Activated gamma-delta T cell treated with Interleukin-2 at 50 U/mL for 16 hours (primary cell): Measurements from ENCODE around the gene YWHAB.
"Not testable (repeated sequence)": the region's sequence is repeated elsewhere in the genome, so short reads cannot be mapped to it uniquely, and the experiment has no call there.

Experiments used
- DNase-seq: peaks from one replicate; pipeline ENCODE4 v3.0.0-alpha.2; 2020

Gene YWHAB

DNA sequence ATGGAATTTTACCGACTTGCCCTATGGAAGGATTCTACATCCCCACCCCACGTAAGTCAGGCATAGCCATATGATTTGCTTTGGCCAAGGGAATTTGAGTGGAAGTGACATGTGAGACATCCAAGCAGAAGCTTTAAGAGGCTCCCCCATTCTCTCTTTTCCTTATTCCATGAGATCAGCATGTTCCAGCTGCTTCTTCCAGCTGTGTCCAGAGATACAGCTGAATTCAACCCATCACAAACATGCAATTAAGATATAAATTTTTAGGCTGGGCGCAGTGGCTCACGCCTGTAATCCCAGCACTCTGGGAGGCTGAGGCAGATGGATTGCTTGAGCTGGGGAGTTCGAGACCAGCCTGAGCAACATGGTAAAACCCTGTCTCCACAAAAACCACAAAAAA lies 16.0 kb upstream of the YWHAB start:
- no peak for DNase-seq

DNA sequence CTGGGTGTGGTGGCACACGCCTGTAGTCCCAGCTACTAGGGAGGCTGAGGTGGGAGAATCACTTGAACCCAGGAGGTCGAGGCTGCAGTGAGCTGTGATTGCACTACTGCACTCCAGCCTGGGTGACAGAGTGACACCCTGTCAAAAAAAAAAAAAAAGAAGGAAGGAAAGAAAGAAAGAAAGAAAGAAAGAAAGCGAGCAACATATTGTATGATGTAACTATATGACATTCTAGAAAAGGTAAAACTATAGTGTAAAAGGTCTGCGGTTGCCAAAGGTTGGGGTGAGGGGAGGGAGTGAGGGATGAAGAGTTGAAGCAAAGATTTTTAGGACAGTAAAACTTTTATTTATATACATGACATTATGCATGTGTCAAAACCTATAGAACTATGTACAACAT lies 3.1 kb upstream of the YWHAB start:
- DNase-seq: not testable (repeated sequence)

DNA sequence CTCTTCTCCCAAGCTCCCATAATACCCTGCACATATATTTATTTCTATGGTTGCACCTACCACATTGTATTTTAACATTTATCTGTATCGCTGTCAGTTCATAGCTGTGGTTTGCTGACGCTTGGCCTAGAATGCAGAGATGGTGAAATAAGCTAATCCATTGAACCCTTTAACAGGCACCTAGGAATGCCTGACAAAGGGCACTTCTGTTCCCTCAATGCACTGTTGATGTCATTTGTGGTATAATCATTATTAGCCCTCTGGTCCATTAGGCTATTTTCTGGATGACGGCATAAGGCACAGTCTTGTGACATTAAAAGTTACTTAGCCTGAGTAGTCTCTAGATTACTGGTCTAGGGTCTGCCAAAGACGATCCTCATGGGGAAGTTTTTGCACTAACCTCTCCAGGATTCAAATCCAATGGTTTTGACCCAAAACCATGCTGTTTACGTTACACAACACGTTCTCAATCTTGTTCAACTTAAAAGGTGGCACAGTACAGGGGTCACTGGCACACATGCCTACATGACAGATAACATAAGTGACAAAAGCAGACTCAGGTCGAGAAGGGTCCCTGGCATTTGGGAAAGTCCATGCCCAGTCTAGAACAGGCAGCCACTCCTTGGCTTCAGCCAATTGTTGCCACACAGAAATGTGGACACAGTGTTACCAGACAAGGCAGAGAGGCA lies 2.1 kb upstream of the YWHAB start:
- no peak for DNase-seq

- DNase-seq: no peak
Measured at GRCh38 chr20:44884907-44885391, 556 bp upstream of the YWHAB start.

- no peak for DNase-seq
Measured at GRCh38 chr20:44886266-44886651, 754 bp downstream of the YWHAB start.

DNA sequence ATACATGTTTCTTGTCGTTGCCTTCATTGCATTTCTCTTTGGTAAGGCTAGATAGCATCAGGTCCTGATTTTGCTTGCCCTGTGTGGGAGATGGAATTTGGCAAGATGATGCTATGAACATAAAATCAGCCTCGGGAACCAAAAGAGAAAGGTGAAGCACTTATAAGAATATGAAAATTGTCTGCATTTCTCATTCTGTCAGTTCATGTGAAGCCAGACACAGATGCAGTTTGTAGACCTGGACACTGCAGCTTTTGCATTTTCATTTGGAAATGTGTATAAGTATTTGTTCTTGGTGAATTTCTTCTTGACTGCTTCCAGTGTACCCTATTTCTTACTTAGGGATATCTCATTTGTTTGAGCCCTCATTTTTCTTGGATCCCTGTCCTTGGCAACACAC lies 1.3 kb downstream of the YWHAB start:
- DNase-seq: no peak

GRCh38 chr20:44887466-44887865 lies 2.0 kb downstream of the YWHAB start:
- no peak for DNase-seq

DNA sequence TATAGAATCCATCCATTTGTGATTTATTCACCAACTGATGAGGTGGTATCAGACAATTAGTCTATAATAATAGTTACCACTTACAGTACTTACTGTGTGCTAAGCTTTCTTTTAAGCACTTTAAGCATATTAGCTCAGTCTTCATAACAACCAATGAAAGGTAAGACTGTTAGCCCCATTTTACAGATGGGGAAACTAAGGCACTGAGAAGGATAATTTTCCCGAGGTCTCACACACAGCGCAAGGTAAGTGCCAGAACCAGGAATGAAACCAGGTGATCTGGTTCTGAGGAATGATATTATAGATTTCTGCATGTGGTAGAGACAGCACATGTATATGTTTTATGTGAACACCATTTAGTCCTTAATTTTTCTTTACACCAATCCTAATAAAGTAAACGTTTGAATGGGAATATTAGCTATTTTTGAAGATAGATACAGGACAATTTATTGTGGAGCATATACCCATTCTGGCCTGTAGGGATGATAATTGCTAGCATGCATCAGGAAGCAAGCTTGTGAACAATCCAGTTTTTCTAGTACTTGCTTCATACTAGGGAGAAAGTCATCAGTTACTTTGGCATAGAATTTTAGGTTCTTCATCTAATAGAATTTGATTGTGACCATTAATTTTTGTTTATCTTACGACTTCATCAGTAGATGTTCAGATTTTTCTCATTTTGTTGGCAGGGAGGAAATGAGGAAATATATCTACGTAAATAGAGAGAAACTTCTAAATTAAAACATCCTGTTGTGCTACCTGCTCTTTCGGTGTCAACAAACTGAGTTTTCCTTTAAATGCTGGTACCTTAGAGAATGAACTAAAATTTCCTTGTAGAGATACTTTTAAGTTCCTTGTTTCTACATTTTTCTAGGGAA lies 3.0 kb downstream of the YWHAB start:
- no peak for DNase-seq

GRCh38 chr20:44891826-44892225 lies 6.3 kb downstream of the YWHAB start:
- no peak for DNase-seq

- no peak for DNase-seq
Measured at GRCh38 chr20:44894959-44895358, 9.5 kb downstream of the YWHAB start.

GRCh38 chr20:44896583-44896982 lies 11.1 kb downstream of the YWHAB start:
- no peak for DNase-seq

- DNase-seq: no peak
Measured at GRCh38 chr20:44897133-44897532, 11.6 kb downstream of the YWHAB start.

DNA sequence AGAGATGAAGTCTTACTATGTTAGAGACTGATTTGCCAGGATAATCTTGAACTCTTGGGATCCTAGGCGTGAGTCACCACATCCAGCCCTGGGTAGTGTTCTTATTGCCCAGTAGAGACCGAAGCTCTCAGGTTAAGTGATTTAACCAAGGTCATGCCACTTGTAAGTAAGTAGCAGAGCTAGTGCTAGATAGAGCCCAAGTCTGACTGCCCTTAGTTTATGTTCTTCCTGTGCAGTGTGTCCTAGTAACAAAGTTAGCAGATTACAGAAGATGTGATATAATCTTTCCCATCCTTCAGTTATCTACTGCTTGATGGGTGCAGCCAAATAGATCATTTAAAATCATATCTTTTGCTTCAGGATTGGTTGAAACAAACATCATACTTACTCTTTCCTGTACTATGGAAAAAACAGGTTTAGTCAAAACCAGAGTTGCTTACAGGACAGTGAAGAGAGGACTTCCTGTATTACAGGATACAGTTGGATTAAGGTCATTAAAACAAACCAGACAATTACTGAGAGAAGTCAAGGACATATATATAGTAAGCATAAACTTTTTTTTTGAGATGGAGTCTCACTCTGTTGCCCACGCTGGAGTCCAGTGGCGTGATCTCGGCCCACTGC lies 14.8 kb downstream of the YWHAB start:
- no peak for DNase-seq

GRCh38 chr20:44901974-44902373 lies 16.5 kb downstream of the YWHAB start:
- no peak for DNase-seq

- DNase-seq: no peak
Measured at GRCh38 chr20:44904377-44904776, 18.9 kb downstream of the YWHAB start.

DNA sequence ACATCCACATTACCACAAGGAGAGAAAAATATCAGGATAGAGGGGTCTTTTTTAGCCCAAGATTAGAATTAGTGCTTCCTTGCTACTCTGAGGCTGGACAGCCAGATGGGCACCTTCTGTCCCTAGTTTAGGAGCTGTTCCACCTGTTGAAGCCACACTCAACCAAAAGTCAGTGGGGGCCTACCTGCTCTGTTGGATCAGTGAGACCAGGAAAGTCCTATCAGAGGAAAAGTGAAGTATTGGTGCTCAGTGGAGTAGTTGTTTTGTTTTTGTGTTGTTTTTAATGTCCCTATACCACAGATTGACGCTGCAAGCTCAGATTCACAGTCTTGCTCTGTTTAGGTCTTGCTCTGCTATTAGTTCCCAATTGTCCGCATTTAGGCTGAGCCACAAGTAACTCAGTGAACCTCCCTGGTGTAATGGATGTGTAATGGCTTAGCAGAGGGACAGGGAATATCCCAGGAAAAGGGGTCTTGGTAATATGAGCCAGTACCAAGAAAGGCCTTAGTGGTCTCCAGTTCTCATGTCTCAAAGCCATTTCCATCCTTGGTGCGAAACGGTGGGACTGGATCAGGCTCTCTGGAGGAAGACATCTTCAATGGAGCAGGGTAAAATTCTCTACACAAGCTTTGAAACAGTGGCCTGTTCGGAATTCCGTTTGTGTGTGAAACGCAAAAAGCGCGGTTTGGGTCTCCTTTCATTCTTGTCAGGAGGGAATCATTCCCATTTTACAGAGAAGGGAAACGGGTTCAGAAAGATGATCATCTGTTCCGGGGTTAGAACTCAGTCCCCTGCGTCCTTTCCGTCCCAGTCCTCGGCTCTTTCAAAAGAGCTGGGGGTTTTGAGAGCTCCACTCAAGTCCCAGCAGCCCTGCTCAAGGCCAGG lies 23.7 kb downstream of the YWHAB start:
- DNase-seq: no peak

GRCh38 chr20:44909872-44910689 lies 24.6 kb downstream of the YWHAB start, which contains the start of gene PABPC1L:
Gene PABPC1L (plus strand): TSS chr20:44910060. CDS start chr20:44910144, 84 bp downstream.
- DNase-seq: peak; percentile 71

DNA sequence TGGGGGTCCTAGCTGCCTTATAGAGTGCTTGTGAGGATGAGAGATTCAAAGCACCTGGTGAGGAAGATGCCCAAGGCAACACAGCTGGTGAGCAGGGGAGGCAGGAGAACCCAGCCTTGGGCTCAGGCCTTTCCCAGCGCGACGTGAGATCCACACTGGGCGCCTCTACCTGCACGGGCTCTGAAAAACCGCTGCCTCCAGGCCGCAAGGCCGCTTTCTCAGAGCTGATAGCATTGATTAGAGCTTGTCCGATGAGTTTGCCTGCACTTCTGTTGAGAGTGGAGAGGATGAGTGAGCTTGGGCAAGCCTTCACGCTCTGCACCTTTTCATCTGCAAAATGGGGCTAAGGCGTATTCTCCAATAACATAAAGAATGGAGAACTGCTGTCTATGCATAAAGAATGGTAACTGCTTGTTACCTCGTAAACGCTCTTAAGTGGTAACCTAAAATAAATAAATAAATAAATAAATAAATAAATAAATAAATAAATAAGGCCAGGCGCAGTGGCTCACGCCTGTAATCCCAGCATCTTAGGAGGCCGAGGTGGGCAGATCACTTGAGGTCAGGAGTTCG lies 25.3 kb downstream of the YWHAB start:
- no peak for DNase-seq

DNA sequence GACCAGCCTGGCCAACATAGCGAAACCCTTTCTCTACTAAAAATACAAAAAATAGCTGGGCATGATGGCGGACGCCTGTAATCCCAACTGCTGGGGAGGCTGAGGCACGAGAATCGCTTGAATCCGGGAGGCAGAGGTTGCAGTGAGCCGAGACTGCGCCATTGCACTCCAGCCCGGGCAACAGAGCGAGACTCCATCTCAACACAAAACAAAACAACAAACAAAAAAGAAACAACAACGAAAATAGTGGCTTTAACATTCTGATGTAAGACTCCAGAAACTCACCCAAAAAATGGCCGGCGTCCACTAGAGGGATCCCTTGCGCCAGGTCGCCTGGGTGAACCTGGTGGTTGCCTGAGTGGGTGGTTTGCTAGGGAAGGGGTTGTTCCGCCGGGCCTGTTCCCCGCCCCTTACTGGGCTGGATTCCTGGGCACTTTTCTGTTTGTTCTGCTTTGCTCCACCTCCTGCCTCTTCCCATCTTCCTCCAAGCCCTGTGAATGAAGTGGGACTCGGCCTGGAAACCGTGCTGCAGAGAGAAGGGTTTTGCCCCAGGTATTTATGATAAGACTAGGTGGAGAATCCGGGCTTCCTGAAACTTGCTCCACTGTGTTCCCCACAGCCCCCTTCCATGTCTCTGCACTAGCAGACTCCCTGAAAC lies 25.9 kb downstream of the YWHAB start:
- DNase-seq: peak; percentile 43

DNA sequence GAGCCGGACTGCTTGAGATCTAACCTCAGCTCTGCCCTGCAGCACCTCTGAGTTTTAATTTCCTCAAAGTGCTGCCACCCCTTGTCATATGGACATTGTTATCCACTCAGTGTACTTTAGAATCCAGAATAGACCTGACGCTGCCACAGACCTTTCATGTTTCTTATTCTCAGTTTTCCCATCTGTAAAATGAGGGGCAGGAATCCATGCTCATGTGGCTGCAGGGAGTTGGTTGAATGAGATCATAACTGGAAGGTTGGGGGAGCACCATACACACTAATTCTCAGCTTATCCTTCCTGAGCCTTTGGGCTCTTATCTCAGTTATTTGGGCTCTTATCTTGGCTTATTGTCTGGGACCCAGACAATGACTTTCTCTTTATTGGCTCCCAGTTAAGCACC lies 26.7 kb downstream of the YWHAB start:
- no peak for DNase-seq

GRCh38 chr20:44914924-44915323 lies 29.4 kb downstream of the YWHAB start:
- DNase-seq: no peak
